Measurements from ENCODE around the gene ZNF132.

The ZNF132 gene

GRCh38 chr19:58400916-58401839 lies 38.8 kb downstream of the ZNF132 start (continued):
- TF ChIP-seq, protein P1, sequence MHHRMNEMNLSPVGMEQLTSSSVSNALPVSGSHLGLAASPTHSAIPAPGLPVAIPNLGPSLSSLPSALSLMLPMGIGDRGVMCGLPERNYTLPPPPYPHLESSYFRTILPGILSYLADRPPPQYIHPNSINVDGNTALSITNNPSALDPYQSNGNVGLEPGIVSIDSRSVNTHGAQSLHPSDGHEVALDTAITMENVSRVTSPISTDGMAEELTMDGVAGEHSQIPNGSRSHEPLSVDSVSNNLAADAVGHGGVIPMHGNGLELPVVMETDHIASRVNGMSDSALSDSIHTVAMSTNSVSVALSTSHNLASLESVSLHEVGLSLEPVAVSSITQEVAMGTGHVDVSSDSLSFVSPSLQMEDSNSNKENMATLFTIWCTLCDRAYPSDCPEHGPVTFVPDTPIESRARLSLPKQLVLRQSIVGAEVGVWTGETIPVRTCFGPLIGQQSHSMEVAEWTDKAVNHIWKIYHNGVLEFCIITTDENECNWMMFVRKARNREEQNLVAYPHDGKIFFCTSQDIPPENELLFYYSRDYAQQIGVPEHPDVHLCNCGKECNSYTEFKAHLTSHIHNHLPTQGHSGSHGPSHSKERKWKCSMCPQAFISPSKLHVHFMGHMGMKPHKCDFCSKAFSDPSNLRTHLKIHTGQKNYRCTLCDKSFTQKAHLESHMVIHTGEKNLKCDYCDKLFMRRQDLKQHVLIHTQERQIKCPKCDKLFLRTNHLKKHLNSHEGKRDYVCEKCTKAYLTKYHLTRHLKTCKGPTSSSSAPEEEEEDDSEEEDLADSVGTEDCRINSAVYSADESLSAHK (tag by site-specific recombination; IDR thresholded peaks at IDR 0.05): peak; percentile 21; the same call in 1 of the 2 replicates
- peak; percentile 34; the same call in 1 of the 2 replicates for TF ChIP-seq SP7 (tag by site-specific recombination; IDR thresholded peaks at IDR 0.05)
- no peak for TF ChIP-seq ZNF677 (tag by site-specific recombination; IDR thresholded peaks at IDR 0.05)
- no peak for TF ChIP-seq ZNF624 (tag by site-specific recombination; IDR thresholded peaks at IDR 0.05)
- TF ChIP-seq GLIS2 (tag by site-specific recombination; IDR thresholded peaks at IDR 0.05): no peak
- no peak for TF ChIP-seq ZNF596 (tag by site-specific recombination; IDR thresholded peaks at IDR 0.05)
- no peak for TF ChIP-seq GLI4 (tag by site-specific recombination; IDR thresholded peaks at IDR 0.05)
- TF ChIP-seq KLF1 (tag by site-specific recombination; IDR thresholded peaks at IDR 0.05): peak; percentile 68
- TF ChIP-seq ZNF394 (tag by site-specific recombination; IDR thresholded peaks at IDR 0.05; ENCODE audit: borderline replicate concordance): no peak
- peak; percentile 88; the same call in 1 of the 2 replicates for TF ChIP-seq ZNF777 (tag by site-specific recombination; IDR thresholded peaks at IDR 0.05; ENCODE audit: borderline replicate concordance)
- TF ChIP-seq, protein P2, sequence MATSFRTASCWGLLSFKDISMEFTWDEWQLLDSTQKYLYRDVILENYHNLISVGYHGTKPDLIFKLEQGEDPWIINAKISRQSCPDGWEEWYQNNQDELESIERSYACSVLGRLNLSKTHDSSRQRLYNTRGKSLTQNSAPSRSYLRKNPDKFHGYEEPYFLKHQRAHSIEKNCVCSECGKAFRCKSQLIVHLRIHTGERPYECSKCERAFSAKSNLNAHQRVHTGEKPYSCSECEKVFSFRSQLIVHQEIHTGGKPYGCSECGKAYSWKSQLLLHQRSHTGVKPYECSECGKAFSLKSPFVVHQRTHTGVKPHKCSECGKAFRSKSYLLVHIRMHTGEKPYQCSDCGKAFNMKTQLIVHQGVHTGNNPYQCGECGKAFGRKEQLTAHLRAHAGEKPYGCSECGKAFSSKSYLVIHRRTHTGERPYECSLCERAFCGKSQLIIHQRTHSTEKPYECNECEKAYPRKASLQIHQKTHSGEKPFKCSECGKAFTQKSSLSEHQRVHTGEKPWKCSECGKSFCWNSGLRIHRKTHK (tag by site-specific recombination; IDR thresholded peaks at IDR 0.05): no peak
- TF ChIP-seq ZNF138 (tag by site-specific recombination; IDR thresholded peaks at IDR 0.05; ENCODE audit: borderline replicate concordance): no peak
- TF ChIP-seq ZNF670 (tag by site-specific recombination; IDR thresholded peaks at IDR 0.05; ENCODE audit: low read depth): no peak
- TF ChIP-seq ZNF248 (tag by site-specific recombination; IDR thresholded peaks at IDR 0.05): no peak
- TF ChIP-seq KLF7 (tag by site-specific recombination; IDR thresholded peaks at IDR 0.05; ENCODE audit: borderline replicate concordance): no peak; the same call in 1 of the 2 replicates
- TF ChIP-seq OVOL3 (tag by site-specific recombination; IDR thresholded peaks at IDR 0.05): no peak
- TF ChIP-seq, protein P3, sequence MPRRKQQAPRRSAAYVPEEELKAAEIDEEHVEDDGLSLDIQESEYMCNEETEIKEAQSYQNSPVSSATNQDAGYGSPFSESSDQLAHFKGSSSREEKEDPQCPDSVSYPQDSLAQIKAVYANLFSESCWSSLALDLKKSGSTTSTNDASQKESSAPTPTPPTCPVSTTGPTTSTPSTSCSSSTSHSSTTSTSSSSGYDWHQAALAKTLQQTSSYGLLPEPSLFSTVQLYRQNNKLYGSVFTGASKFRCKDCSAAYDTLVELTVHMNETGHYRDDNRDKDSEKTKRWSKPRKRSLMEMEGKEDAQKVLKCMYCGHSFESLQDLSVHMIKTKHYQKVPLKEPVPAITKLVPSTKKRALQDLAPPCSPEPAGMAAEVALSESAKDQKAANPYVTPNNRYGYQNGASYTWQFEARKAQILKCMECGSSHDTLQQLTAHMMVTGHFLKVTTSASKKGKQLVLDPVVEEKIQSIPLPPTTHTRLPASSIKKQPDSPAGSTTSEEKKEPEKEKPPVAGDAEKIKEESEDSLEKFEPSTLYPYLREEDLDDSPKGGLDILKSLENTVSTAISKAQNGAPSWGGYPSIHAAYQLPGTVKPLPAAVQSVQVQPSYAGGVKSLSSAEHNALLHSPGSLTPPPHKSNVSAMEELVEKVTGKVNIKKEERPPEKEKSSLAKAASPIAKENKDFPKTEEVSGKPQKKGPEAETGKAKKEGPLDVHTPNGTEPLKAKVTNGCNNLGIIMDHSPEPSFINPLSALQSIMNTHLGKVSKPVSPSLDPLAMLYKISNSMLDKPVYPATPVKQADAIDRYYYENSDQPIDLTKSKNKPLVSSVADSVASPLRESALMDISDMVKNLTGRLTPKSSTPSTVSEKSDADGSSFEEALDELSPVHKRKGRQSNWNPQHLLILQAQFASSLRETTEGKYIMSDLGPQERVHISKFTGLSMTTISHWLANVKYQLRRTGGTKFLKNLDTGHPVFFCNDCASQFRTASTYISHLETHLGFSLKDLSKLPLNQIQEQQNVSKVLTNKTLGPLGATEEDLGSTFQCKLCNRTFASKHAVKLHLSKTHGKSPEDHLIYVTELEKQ (tag by site-specific recombination; IDR thresholded peaks at IDR 0.05; ENCODE audit: borderline replicate concordance): no peak
- no peak for TF ChIP-seq ZNF10 (tag by site-specific recombination; IDR thresholded peaks at IDR 0.05)
- no peak for TF ChIP-seq MEIS1 (CRISPR knock-in tag; IDR thresholded peaks at IDR 0.05; ENCODE audit: borderline replicate concordance)
- no peak for TF ChIP-seq ZNF707 (tag by site-specific recombination; IDR thresholded peaks at IDR 0.05)
- no peak for TF ChIP-seq EGR2 (tag by site-specific recombination; IDR thresholded peaks at IDR 0.05; ENCODE audit: low read depth)
- TF ChIP-seq, protein P4, sequence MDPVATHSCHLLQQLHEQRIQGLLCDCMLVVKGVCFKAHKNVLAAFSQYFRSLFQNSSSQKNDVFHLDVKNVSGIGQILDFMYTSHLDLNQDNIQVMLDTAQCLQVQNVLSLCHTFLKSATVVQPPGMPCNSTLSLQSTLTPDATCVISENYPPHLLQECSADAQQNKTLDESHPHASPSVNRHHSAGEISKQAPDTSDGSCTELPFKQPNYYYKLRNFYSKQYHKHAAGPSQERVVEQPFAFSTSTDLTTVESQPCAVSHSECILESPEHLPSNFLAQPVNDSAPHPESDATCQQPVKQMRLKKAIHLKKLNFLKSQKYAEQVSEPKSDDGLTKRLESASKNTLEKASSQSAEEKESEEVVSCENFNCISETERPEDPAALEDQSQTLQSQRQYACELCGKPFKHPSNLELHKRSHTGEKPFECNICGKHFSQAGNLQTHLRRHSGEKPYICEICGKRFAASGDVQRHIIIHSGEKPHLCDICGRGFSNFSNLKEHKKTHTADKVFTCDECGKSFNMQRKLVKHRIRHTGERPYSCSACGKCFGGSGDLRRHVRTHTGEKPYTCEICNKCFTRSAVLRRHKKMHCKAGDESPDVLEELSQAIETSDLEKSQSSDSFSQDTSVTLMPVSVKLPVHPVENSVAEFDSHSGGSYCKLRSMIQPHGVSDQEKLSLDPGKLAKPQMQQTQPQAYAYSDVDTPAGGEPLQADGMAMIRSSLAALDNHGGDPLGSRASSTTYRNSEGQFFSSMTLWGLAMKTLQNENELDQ (tag by site-specific recombination; IDR thresholded peaks at IDR 0.05; ENCODE audit: low read depth): no peak
- TF ChIP-seq, protein P5, sequence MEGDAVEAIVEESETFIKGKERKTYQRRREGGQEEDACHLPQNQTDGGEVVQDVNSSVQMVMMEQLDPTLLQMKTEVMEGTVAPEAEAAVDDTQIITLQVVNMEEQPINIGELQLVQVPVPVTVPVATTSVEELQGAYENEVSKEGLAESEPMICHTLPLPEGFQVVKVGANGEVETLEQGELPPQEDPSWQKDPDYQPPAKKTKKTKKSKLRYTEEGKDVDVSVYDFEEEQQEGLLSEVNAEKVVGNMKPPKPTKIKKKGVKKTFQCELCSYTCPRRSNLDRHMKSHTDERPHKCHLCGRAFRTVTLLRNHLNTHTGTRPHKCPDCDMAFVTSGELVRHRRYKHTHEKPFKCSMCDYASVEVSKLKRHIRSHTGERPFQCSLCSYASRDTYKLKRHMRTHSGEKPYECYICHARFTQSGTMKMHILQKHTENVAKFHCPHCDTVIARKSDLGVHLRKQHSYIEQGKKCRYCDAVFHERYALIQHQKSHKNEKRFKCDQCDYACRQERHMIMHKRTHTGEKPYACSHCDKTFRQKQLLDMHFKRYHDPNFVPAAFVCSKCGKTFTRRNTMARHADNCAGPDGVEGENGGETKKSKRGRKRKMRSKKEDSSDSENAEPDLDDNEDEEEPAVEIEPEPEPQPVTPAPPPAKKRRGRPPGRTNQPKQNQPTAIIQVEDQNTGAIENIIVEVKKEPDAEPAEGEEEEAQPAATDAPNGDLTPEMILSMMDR (tag by site-specific recombination; IDR thresholded peaks at IDR 0.05): peak; percentile 44; the same call in 1 of the 2 replicates
- peak; percentile 35; the same call in 1 of the 2 replicates for TF ChIP-seq ZIC2 (tag by site-specific recombination; IDR thresholded peaks at IDR 0.05)
- TF ChIP-seq KLF16 (tag by site-specific recombination; IDR thresholded peaks at IDR 0.05): peak; percentile 25; the same call in 1 of the 2 replicates
